NCI-H187 (cell line): ENCODE data around the gene GP9.

Experiments used
- DNase-seq, 2 experiments: peaks; one replicate each; lab custom pipeline; 2025; lab: John Stamatoyannopoulos, UW

The GP9 gene

GRCh38 chr3:129028866-129029265 lies 31.7 kb upstream of the GP9 start:
- no peak for DNase-seq

- no peak for DNase-seq
Measured at GRCh38 chr3:129030611-129031010, 30.0 kb upstream of the GP9 start.

GRCh38 chr3:129031476-129032215 lies 28.9 kb upstream of the GP9 start:
- DNase-seq = no peak

DNA sequence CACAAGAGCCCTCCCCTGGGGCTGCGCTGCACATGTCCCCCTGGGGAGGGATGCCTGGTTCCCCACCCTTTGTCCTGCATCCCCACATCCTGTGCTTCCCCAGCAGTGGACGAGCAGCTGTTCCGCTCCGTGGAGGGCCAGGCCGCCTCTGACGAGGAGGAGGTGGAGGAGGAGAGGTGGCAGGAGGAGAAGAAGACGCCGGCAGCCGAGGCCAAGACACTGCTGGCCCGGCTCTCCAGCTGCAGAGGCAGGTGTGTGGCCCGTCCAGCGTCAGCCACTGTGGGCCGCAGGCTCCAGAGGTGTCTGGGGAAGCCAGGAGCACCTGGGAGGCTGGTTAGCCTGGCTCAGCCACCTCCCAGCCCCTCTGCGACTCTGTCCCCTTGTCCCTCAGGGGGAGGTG lies 27.9 kb upstream of the GP9 start:
- DNase-seq = no peak

DNA sequence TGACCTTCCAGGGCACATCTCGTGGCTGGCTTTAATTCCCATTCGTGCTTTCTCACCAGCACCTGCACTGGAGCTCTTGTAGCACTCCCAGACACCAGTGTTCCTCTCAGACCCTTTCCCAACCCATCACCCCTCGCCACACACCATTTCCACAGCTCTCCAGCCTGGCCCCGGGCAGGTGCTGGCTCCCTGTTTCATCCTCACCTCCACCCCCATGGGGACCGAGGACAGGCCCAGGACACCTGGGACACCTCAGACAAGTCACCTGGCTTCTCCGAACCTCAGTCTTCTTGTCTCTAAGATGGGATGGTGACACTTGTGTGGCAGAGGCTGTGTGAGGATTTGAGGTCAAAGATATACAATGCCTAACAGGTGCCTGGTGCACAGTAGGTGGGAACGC lies 27.4 kb upstream of the GP9 start:
- no peak for DNase-seq

- DNase-seq = no peak
Measured at GRCh38 chr3:129033633-129034321, 26.8 kb upstream of the GP9 start.

DNA sequence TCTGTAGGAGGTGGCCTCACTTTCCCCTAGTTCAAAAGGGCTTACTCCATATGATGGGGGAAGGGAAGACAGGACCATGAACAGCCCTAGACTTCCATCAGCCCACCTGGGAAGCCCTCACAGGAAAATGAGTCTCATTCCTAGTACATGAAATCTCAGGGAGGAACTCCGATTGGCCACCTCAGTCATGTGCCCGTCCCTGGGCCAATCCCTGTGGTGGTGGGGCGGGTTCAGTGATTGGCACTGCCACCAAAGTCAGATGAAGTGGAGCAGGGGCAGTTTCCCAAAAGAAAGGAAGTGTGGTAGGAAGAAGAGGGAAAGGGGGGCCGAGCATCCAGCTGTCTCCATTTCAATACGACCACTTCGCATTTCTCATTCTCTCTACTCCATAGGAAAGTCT lies 25.9 kb upstream of the GP9 start:
- no peak for DNase-seq

DNA sequence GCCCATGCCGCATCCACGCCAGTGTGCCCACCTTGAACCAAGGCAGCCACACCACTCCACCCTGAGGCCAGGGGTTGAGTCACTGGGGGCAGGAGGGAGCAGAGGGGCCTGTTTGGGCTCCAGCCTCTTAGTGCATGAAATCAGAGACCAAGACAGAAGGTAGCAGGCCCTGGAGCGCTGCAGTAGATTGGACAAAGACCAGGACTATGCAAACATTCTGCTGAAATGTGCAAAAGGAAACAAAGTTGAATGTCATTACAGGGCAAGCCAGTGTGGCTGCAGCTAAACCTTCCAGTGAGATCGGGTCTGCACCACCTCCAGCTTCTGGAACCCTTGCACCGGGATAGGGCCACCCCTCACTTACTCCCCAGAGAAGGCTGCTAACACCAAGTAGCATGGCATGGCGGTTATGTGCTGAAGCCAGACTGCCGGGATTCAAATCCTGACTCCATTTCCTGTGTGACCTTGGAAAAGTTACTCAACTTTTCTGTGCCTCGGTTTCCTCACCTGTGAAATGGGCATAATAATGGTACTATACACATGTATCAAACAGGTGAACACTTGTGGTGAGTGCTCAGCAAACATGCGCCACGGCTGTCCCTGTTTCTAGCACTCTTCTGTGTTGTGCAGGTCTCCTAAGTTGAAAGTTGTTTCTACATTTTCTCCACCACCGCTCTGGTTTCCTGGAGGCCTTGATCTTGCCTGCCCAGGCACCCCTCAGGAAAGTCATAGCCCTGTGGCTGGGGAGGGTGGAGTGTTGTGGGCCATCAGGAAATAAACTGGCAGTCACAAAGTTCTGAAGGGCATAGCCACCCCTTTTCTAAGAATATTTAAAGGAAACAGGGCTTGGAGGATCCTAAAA lies 25.0 kb upstream of the GP9 start:
- no peak for DNase-seq

- DNase-seq = no peak
Measured at GRCh38 chr3:129036222-129037092, 24.1 kb upstream of the GP9 start.

DNA sequence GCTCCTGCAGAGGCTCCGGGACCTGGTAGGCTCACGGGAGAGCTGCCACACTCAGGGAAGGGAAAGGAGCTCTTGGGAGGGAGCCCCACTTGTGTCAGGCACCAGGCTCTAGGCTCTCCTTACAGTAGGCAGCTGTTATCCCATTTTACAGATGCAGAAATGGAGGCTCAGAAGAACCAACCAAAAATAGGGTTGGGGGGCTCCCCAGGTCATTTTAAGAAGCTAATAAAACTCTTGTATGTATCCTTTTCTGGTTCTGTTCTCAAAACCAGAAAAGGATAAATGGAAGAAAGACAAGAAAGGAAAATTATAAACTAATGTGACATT lies 23.5 kb upstream of the GP9 start:
- DNase-seq = no peak

DNA sequence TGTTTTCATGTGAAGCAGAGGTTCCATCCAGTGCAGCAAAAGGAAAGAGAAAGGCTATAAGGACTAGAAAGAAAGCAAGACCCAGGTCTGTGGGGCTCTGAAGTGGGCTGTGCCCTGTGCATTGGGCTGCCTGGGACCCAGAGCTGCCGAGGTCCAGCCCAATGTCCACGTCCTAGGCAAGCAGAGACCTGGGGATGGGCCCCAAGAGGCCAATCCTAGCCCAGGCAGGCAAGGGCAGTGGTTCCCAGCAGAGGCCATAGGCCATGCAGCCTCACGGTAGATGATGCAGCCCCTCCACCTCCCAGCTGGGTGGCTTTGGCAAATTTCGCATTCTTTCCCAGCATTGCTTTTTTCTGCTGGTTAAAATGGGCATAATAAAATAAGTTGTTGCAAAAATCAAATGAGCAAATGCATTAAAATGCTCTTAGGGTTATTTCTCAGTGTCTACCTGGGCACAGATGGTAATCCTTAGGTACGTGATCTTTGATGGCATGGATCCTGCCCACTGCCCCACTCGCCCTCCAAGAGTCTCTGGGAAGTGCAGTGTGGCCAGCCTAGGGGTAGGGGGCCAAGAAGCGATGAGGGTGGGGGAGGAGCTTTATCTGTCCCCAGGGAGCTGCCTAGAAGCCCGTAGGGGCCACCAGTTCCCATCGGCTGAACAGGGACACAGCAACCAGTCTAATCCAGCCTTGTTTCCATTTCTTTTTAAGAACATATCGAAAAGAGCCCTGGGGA lies 22.3 kb upstream of the GP9 start:
- DNase-seq = no peak

GRCh38 chr3:129039271-129040038 lies 21.1 kb upstream of the GP9 start:
- DNase-seq = peak; percentile 38 to 47

DNA sequence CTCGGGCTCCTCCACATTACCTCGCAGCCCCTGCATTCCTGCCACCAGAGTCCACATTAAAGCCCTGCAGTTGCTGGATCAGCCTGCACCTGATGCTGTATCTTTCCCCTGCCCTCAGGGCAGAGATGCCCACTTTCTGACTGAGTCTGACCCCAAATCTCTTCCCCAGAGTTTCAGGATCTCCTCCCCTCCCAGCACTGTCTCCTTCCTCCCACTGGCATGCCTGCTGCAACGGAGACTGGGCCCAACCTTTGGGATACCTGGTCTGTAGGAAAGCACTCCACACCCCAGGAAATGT lies 20.6 kb upstream of the GP9 start:
- DNase-seq = no peak

DNA sequence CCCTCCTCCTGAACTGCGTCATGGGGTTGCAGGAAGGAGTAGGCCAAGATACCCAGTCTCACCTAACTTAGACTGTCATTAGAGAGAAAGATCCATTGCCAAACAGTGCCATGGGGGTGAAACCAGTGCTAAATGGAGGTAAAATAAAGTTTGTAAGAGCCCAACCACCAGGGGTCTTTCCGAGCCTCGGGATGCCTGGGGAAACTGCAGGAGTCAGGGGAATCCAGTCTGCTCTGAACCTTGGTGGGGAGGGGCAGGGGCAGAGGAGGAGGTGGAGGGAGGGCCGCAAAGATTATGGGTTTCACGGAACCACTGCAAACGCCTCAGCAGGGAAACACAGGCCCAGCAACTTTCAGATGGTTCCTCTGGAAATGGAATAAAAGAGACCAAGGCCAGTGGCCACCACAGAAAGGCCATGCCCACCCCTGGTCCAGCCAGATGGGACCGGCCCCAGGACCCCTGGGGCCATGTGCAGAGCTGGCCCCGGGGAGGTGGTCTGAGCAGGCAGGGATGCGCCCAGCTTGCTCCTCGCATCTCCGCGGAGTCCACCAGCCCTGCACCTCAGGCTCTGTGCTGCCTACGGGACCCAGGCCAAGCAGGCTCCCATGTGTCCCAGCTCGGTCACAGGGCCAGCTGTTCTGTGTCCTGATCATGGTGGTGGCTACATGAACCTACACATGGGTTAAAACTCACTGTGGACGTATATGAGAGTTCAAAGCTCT lies 19.8 kb upstream of the GP9 start:
- no peak for DNase-seq

DNA sequence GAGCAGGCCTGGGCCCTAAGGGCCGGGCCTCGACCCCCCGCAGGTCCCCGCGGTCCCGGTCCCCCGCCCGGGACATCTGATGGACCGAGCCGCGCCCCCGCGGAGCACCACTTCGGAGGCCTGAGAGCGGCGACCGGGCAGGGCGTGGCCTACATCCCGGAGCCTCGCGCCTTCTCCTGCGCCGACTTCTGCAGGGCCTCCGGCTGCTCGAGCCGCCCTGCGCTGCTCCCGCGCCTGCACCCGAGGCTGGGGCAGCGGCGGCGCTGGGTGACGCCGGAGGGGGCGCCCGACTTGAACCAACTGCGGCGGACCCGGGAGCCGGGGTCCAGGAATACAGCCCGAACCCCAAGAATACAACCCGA lies 14.9 kb upstream of the GP9 start:
- DNase-seq = no peak

- DNase-seq = no peak
Measured at GRCh38 chr3:129046037-129046731, 14.4 kb upstream of the GP9 start.

DNA sequence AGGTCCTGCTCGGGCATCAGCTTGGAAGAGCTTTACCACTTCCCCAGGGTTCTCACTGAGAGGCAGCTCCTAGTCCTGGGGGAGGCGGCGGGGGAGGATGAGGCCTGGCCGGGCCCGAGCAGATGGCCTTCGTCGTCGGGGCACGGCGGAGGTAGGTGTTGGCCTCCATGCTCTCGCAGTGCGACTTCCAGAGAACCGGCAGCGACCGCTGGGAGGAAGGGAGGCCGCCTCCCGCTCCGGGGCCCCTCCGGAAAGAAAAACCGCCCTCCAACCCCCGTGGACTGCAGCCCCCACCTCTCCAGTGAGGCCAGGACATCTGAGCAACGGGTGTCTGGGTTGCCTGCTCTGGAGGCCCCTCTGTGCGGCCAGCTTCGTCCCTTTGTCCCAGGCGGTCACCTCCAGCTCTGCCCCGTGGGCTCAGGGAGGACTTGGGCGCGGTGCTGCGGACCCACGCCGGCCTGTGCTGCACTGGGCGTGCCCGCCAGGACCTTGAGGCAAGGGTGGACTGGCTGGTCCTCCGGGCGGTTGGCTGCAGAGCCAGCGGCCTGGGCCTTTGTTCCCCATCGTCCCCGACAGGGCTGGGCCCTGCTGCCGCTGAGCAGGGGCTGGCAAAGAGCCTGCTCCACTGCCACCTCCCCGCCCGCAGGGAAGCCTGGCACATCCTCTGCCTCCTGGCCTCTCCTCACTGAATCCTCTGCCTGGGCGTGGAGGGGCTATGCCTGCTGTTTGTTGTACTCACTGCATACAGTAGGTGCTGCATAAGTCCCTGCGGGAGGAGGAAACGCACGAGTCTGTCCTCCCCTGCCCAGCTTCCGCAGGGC lies 13.6 kb upstream of the GP9 start:
- no peak for DNase-seq

- DNase-seq = no peak
Measured at GRCh38 chr3:129047553-129047839, 13.1 kb upstream of the GP9 start.
